Activated CD4-positive, alpha-beta T cell treated with anti-CD3 and anti-CD28 coated beads, Interleukin-2, amount 50 U/mL, for 1 hour (primary cell): ENCODE measurements around the gene CDH23.

Source experiments
- DNase-seq: peaks from one replicate; pipeline ENCODE4 v3.0.0-alpha.2; 2020

Gene CDH23

GRCh38 chr10:71750124-71750841, 353.6 kb downstream of the CDH23 start:
- DNase-seq, result no peak

GRCh38 chr10:71750986-71751385, 354.3 kb downstream of the CDH23 start:
- no peak for DNase-seq

GRCh38 chr10:71751515-71752224, 354.9 kb downstream of the CDH23 start:
- no peak for DNase-seq

- DNase-seq, result no peak
Observed at GRCh38 chr10:71752391-71753090, 355.8 kb downstream of the CDH23 start.

- no peak for DNase-seq
Observed at GRCh38 chr10:71753091-71753959, 356.6 kb downstream of the CDH23 start.

- DNase-seq, result no peak
Observed at GRCh38 chr10:71753960-71754505, 357.3 kb downstream of the CDH23 start.

GRCh38 chr10:71754562-71754961, 357.8 kb downstream of the CDH23 start:
- no peak for DNase-seq

- DNase-seq, result no peak
Observed at GRCh38 chr10:71755179-71755879, 358.6 kb downstream of the CDH23 start.

- no peak for DNase-seq
Observed at GRCh38 chr10:71756311-71757191, 359.8 kb downstream of the CDH23 start.

- no peak for DNase-seq
Observed at GRCh38 chr10:71757399-71757922, 360.7 kb downstream of the CDH23 start.

GRCh38 chr10:71761105-71761511, 364.4 kb downstream of the CDH23 start:
- DNase-seq, result no peak

GRCh38 chr10:71761541-71762113, 364.9 kb downstream of the CDH23 start:
- DNase-seq, result no peak

- no peak for DNase-seq
Observed at GRCh38 chr10:71762324-71762723, 365.6 kb downstream of the CDH23 start.

GRCh38 chr10:71763352-71764127, 366.8 kb downstream of the CDH23 start:
- no peak for DNase-seq

GRCh38 chr10:71765176-71765904, 368.6 kb downstream of the CDH23 start:
- no peak for DNase-seq

GRCh38 chr10:71765906-71766716, 369.4 kb downstream of the CDH23 start:
- DNase-seq, result no peak

GRCh38 chr10:71766717-71767419, 370.1 kb downstream of the CDH23 start:
- DNase-seq, result no peak
